GM12874 (cell line): Measurements from ENCODE around the gene HMG20A.

Experiments used
- CTCF ChIP-seq: IDR thresholded peaks from 2 replicates; pipeline ENCODE4 v1.5.1; 2011; ENCODE audit warnings: low read depth, mild to moderate bottlenecking, control low read depth, low read length, moderate library complexity; ENCODE audit not compliant: insufficient read depth

Gene HMG20A

DNA sequence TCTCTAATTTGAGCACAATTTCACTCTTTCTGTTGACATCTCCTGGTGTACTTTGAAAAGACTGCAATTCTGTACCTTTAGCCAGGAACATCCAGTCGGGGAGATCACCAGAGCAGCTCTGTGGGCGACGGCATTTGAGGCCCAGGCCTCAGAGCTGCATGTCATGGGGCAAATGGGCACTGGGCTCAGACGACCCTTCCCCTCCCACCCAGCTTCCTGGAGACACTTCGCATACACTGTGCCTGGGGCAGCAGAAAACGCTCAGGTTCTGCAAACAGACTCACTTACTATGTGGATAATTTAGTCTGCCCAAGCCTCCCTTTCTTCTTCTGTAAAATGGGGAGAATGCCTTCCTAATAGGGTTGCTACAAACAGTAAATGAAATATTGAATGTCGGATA is 96.9 kb downstream of the HMG20A start:
- TF ChIP-seq CTCF = no peak

DNA sequence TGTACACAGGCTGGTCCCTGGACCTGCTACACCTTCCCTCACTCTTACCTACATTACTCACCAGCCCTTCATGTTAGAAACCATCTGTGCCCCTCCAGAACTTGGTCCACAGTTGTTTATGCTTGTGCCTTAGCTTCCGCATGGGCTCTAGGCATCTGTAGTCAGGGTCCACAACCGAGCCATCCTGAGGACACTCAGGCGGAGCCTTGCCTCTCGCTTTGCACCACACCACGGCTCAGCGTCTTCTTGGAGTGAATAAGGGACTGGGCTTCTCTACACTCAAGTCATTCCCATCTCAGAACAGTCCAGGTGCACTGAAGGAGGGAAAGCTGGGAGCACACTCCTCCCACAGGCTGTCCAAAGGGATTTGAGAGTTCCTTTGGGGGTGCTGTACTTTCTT is 97.8 kb downstream of the HMG20A start:
- no peak for TF ChIP-seq CTCF

DNA sequence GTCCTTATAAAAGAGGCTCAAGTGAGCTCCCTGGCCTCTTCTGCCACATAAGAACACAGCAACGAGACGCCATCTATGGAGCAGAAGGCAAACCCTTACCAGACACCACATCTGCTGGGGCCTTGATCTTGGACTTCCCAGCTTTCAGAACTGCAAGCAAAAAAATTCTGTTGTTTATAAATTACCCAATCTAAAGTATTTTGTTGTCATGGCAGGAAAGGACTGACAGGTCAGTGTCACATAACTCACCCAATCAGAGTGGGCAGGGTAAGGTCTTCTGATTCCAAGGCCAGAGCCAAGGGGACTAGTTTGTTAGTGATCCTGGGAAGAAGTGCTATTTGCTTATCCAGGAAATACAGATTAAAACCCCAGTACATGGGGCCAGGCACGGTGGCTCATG is 98.9 kb downstream of the HMG20A start:
- no peak for TF ChIP-seq CTCF

GRCh38 chr15:77521206-77521605 is 100.5 kb downstream of the HMG20A start:
- TF ChIP-seq CTCF = no peak

DNA sequence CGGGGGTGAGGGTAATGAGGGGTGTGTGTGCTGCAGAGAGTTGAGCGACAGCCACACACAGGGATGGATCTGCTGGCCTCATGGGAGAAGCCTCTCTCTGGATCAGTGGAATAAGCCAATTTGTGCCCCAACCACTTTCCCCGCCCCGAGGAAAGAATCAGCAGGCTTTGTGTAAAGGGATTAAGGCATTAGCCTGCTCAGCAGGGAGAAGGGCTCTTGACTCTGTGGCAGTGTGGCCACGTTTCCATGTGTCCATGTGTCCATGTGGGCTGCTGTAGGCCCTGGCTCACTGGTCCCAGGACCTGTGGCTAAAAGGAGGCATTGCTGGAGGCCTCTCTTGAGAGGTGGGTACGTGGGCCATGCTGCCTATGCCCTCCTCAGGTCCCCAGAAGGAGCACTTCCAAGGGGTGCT is 104.7 kb downstream of the HMG20A start:
- TF ChIP-seq CTCF = no peak

DNA sequence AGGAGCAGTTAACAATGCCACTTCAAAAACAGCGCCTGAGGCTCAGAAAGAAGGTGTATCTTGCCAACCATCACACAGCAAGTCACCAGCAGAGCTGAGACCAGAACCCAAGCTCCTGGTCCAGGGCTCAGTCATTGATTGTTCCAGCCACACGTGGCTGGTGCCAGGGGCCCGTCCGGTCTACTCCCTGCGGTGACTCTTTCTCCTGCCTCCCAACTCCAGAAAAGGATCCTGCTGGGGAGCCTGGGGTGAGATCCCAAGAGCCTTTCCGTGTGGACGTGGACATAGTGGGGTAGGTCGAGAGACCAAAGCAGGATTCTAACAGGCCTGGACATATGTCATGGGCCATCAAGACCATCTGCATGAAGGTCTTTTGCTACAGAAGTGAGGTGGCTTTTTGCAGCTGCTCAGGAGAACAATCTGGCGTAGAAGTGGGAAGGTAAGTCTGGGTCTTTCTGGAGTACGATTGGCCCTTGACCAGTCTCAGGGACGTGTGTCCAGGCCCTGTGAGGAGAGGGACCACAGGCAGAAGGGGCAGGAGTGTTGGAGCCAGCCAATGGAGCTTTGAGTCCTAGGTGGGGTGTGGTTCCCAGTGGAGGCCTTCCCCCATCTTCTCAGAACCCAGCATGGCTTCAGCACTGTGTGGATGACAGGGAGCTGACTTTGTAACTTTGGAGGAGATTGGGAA is 105.4 kb downstream of the HMG20A start:
- TF ChIP-seq CTCF = no peak

DNA sequence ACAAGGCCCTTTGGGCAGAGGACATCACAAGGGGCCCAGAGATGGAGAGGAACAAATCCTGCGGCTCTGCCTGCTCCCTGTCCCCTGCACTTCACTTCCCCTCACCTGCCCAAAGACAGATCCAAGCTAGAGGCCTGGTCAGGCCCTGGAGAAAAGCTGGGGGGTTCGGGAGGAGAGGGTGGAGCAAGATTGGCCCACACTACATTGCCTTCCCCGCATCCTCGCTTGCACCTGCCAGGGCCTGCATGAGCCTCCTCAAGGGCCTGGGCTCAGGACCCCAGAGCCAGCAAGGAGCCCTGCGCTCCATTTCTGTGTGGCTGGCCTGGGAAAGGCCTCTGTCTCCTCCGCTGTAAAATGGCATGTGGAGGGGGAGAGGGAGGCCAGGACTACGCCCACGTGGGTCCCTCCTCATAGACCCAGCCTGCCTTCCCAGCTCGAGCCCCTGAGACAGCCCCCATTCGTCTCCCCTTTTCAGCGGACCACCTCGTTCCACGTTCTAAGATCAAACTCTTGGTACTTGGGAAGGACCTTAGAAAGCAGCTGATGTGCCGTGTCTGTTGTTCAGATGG is 106.0 kb downstream of the HMG20A start:
- TF ChIP-seq CTCF = no peak
